NCI-H1436 (cell line): ENCODE data around the gene ITPK1.

ENCODE experiments used
- DNase-seq: peaks from one replicate; lab custom pipeline; 2025; lab: John Stamatoyannopoulos, UW

ITPK1 gene

DNA sequence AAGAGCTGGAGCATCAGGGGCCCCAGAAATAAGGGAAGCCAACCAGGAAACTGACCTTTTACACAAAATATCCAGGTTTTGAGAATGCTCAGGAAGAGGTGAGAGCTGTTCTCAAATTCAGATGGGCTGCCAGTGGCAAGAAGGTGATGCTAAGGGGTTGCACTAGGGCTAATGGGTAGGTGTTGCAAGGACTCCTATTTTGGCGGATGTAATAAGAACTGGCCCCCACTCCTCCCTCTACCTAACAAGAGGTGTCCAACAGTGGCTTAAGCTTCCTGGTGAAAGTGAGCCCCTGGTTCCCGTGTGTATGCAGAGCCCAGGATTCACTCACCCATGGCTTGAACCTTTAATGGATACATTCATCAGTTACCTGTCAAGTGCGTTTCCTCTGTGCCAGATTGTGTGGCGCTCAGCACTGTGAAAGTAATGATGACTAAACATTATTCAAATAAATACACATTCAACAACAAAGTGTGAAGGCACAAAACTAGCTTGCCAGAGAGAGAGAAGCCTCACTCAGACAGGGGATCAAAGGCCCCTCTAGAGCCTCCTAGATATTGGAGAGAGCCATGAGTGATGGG is 193.5 kb downstream of the ITPK1 start:
- no peak for DNase-seq

DNA sequence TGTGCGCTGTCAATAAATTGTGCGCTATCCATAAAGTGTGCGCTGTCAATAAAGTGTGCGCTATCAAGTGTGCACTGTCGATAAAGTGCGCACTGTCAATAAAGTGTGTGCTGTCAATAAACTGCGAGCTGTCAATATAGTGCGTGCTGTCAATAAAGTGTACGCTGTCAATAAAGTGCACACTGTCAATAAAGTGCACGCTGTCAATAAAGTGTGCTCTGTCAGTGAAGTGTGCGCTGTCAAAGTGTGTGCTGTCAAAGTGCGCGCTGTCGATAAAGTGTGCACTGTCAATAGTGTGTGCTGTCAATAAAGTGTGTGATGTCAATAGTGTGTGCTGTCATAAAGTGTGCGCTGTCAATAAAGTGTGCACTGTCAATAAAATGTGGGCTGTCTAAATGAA is 195.7 kb downstream of the ITPK1 start:
- DNase-seq: no peak

DNA sequence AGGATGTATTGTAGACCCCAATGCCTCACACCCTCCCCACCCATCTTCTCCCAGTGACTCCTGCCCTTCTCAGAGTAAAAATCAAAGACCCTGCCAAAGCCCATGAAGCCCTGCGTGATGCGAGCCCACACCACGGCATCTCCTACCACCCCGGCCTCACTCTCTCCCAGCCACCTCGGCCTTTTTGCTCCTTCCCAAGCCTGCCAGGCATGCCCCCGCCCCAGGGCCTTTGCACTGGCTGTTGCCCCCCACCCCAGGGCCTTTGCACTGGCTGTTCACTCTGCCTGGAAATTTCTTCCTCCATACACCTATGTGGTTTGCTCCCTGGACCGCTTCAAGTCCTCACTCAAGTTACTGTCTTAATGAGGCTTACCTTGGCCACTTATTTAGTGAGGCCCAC is 197.8 kb downstream of the ITPK1 start:
- DNase-seq: no peak

DNA sequence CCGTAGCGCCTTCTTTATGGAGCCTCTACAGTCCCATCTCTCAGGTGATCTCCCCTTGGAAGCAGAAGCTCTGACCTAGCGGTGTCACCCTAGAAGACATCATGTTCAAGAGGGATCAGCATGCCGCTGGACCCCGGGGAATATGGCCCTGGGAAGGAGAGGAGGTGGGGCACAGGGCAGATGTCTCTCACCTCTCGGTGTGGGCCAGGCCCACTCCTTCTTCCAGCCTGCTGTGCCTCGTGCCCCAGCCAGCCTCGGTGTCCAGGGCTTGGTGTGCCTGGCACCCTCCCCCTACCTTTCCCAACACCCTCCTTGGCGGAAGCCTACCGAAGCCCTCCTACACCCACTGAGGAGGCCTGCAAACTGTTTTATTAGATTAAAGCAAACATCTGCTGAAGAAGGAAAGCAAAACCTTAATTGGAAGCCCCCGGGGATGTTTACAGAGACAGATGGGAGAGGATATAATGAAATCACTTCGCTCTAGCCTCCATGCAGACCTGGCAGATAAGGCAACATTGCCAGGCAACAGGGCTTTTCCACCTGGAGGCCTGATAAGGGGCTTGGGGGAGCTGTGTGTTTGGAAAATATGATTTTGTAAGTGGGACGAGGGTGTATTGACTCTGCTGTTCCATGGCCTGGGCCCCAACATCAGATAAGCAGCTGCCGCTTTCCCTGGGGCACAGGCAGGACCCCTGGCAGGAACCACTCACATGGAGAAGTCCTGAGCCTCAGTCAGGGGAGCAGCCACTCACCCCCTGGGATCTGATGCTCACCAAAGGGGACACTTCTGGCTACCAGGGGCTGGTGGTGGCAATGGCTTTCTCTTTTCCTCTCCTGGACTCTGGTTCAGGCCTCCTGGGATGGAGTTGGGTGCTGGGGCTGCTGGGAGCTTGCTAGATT is 198.4 kb downstream of the ITPK1 start:
- peak; percentile 62 for DNase-seq

DNA sequence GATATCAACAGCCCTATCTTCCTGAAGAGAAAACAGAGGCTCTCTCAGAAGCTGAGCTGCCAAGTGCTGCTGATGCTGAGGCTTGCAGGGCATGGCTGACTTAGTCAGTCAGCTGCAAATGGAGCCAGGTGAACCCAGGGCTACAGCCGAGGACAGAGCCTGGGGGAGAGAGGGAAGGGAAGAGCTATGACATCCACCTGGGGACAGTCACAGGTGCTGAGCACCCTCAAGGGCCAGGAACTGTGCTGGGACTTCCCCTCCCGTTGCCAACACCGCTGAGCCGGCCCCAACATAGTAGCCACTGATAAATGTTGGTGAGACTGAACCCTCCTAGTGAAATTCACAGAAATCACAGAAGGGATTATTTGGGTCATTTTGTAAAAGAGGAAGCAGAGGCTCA is 199.5 kb downstream of the ITPK1 start:
- no peak for DNase-seq

DNA sequence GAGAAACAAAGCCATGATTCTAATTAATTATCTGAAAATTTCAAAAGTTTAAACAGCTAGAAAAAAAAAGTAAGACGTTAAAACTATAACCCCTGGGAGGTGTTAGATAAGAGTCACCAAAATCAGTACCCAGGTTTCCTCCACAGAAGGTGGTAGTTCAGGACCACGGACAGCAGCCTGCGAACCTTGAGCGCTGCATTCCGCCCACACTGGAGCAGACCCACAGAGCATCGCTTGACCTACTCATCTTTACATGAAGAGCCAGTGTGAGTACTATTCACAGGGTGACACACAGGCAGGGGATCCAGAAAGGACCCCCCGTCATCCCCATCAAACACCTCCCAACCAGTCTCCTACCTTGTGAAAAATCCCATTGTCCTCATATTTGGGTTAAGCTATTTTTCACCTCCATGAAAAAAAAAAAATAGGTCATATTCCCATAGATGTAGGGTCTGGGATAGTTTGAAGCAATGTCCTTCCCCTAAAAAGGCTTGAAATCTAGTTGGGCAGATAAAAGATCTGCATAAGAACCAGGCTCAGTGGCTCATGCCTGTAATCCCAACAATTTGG is 201.6 kb downstream of the ITPK1 start:
- DNase-seq: no peak

DNA sequence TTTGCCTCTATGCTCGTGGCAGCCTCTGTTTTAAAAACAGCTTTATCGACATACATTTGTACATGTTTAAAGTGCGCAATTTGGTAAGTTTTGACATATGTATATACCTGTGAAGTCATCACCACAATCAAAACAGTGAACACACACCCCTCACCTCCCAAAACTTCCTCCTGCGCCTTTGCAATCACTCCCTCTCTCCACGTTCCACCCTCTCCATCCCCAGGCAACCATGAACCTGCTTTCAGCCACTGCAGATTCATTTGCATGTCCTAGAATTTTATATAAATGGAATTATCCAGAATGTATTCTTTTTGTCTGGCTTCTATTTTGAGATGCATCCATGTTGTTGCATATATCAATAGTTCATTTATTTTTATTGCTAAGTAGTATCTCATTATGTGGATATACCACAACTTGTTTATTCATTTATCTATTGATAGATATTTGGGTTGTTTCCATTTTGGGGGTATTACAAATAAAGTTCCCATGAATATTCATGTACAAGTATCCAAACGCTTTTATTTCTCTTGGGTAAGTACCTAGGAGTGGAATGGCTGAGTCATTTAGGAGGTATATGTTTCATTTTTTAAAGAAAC is 208.3 kb downstream of the ITPK1 start:
- DNase-seq: no peak

DNA sequence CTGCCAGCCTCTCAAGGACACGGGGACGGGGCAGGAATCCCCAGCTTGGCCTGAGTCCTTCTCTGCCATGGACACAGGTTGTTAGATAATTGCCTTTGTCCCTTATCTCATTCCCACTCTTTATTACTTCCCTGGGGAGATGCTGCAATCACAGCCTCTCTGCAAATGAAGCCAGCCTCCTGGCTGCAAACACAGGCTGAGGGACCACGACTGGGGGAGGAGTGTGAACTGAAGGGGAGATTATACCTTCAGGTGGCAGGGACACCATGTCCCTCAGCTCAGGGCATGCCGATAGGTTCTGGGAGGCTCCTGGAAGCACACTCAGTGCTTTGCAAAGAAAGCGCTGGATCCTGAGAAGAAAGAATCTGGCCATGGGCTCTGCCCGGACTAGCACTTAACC is 208.9 kb downstream of the ITPK1 start:
- peak; percentile 73 for DNase-seq

DNA sequence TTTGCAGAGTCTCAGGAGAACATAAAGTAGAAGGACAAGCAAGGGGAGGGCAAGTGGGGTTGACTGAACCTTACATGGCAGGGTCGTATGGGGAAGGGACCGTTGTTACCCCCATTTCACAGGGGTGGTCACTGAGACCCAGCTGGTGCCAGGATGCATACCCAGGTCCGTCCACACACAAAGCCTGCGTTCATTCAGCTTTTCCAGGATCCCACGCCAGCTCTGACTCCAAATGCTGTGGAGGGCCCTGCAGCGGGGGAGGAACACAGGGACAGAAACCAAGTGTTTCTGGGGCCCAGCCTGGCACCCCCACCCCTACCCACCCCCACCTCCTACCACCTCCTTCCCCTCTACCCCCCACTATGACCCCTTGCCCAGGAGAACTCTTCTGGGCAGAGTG is 209.3 kb downstream of the ITPK1 start:
- DNase-seq: no peak

DNA sequence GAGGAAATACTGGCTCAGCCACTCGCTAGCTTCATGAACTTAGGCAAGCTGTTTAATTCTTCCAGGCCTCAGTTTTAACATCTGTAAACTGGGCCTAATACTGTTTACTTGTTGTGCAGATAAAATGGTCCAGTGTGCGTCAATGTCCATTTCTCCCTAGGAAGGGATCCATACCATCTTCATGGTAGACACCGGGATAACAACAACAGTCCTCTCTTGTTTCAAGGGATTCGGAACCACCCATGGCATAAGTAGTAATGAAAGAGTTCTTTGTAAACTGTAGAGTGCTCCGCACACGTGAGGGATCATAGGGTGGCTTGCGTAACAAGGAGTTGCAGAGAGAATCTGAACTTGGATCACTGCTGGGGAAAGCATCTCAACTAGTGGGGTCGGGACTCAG is 210.1 kb downstream of the ITPK1 start:
- no peak for DNase-seq

DNA sequence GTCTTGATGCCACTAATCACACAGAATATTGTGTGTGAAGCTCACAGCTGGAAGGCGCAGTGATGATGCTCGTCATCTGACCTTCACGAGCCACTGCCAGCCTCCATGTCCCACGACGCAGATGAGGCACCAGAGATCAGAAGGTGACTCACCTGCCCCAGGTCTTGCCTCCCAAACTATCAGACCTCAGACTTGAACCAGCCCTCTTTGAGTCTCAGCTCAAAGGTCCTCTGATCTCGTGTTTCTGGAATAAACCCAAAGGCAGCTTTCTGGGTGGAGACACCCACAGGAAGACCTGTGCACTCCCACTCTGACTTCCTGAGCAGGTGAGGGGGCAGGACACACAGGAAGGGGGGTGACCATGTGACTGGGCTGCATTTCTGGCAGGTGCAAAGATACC is 212.4 kb downstream of the ITPK1 start:
- no peak for DNase-seq

DNA sequence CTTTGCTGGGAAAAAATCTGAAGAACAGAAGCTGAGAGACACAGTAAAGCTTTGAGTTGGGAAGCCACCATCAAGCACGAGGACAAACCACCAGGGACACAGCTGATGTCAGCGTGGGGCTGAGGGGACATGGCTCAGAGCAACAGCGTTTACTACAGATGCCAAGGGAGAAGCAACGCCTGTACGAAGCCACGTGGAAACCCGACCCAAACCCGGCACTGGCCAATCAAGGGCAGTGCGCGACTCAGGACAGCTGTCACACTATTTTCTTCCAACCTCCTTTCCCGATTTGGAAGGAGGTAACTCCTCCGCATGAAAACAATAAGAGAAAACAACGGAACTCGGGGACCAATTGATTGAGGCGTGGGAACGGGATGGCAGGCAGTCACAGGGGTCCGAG is 213.0 kb downstream of the ITPK1 start:
- no peak for DNase-seq

DNA sequence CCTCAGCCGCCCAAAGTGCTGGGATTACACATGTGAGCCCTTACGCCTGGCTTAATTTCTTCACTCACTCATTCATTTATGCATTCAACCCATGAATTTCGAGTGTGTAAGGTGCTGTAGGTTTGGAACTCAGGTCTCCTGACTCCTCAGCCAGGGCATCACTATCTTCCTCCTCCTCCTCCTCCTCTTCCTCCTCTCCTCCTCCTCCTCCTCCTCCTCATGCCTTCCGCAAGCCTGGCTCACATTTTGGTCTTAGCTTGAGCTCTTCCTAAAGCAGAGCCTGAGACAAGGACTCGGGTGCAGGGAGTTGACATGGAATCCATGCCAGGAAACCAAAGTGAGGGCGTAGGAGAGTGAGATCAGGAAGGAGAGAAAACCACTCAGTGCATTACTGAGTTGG is 213.5 kb downstream of the ITPK1 start:
- no peak for DNase-seq

DNA sequence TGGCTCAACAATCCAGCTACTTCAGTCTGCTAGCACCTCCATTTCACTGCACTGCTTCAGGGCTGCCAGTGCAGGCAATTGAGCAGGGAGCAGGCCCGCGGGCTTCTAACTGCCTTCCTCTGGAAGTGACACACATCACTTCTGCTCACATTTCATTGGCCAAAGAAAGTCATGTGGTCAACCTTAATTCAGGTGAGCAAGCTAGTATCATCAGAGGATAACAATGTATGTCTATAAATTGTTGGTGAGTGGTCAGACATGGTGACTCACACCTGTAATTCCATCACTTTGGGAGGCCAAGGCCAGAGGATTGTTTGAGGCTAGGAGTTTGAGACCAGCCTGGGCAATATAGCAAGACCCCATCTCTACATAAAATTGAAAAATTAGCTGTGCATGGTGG is 215.1 kb downstream of the ITPK1 start:
- no peak for DNase-seq

DNA sequence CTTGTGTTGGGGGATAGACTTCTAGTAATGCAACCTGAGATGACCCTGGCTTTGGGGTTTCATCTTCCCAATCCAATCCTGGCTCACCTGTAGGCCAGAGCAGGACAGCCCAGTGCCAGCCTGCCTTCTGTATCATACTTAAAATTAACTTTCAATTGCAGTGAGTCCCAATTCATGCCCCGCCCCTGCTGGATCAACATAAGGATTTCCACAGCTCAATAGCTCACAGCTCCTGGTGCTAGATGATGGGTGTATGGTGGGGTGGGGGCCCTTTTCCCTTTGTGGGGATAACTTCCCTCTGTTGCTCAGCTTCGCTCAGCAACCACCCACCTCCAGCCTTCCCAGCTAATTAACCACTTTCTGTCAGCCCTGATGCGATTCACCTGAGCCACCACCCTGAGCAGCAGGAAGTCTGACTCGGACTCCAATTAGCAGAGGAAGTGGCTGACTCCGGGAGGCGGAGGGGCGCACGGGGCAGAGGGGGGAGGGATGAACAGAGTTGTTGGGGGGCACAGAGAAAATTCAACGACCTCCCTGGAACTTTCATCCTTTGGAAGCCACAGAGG is 217.1 kb downstream of the ITPK1 start:
- no peak for DNase-seq

DNA sequence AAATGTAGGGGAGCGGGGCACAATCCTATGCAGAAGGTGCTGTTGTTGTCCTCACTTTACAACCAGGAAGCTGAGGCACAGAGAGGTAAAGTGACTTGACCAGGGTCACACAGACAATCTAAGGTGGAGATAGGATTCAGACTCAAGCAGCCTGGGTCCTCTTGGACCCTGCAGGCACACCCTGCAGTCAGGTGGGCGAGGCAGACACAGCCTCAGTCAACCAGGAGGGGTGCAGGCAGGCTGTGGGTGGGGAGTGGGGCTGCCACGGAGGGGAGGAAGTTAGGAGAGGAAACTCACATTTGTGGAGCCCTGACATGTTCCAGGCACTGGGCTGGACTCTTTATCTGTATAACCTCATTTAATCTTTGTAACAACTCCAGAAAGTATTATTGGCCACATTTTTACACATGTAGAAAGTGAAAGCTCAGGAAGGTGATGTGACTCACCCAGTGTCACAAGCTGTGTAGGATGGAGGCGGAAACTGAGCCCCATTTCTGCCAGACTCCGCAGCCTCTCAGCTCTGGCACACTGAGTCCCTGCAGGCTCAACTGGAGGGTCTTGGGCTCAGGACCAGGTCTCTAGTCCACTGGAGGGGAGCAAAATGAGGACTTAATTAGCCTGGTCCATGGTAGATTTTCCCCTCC is 217.7 kb downstream of the ITPK1 start:
- DNase-seq: no peak

DNA sequence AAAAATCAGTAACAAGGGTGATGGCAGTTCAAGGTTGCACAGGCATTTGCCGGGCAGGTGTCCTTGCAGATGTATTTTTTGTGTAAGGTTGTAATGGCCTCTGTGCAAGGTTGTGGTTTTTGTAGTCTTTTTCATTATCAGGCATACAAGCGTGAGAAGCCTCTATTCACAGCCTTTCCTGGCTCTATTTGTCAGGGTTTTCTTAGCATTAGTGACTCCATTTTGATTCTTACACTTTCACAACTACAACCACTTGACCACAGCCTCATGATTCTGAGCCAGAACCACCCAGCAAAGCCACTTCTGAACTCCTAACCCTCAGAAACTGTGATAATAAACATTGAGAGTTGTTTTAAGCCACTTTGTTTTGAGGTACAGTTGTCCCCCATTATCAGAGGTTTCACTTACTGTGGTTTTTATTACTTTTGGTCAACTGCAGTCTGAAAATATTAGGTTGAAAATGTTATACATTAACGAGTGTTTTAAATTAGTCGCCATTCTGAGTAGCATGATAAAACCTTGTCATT is 220.3 kb downstream of the ITPK1 start:
- DNase-seq: no peak

DNA sequence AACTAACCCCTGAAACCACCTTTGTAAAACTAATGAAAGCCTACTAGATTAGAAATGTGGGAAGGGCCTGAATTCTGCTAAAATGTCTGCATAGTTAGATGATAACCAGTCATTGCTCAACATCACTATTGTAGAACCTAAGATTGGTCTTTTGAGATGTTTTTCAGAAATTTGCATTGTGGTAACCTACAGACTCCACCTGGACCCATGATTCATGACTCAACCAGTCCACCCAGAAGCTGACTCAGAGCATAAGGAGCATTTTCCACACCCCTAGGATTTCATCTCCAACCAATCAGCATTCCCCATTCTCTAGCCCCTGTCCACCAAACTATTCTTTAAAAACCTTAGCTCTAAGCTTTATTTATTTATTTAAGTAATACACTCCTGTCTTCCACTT is 223.1 kb downstream of the ITPK1 start:
- no peak for DNase-seq

DNA sequence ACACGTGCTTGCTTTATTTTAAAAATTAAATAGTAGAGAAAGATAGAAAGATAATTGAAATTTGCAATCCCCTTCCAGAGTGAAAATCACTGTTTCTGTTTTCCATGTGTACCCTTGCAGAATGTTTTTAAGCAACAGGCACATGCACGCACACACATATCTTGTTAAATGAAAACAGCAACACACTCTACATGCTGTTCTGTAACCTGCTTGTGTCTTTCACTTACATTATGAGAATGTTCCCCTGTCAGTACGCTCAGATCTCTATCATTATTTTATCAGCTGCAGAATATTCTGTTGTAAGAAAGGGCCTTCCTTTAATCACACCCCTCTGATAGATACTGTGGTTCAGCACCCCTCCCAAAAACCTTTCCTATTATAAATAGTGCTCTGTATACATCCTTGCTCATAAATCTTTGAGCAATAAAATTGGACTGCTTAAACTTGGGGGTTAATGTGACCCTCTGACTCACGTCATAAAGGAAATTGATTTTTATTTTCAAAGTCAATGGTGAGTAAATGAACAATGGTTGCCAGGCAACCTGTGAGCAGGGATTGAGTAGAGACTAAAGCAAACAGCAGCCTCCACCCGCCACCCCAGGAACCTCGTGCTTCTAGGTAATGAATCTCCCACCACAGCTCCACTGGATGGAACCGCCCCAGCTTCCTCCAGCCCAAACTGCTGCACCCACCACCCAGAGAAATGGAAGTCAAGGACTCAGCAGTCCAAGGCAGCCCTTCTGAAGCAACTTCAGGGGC is 224.7 kb downstream of the ITPK1 start:
- peak; percentile 91 for DNase-seq

DNA sequence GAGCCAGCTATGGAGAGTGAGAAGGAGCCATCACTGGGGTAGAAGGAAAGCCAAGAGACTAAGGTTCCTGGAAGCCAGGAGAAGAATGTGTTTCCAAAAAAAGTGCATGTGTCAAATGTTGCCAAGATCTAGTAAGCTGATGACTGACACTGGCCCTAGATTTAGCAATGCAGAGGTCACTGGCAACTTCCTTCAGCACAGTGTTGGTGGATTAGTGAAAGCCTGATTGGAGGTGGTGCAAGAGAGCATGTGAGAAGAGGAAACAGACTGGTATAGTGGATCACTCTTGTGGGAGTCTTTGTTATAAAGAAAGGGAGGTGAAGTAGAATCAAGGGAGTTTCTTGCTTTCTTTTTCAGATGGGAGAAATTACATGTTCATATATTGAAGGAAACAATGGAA is 226.8 kb downstream of the ITPK1 start:
- DNase-seq: no peak

DNA sequence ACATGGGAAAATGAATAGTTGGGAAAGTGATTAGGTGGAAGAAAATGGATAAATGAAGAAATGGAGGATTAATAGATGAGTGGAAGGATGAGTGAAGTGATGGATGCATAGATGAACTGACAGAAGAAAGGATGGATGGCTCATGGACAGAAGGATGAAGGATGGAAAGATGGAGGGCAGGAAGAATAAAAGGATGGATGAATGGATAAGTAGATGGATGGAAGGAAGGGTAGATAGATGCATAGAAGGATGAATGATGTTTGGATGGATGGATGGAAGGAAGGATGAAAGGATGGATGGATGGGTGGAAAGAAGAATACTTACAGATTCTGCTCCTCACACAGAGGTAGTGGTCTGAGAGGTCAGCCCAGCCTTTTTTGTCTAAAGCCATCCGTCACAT is 228.6 kb downstream of the ITPK1 start:
- DNase-seq: no peak
